Panc1 (cell line): ENCODE measurements around the gene MAPK8. TPM values are rescaled to one million over a fixed set of nuclear protein-coding genes. Genes with fewer than 3 reads are reported as not detected.

ENCODE experiments used
- ATAC-seq: fragments of 200-7000 bp; cut with Tn5 transposase; 2 replicates; pipeline ENCODE4 v1.9.1; 2020; ENCODE audit warnings: mild to moderate bottlenecking, moderate library complexity
- BruUV-seq: library from RNA; stranded (reverse); fragments of 400-500 nt; replicated peaks from 2 replicates; lab custom pipeline; 2021; lab: Mats Ljungman, UMichigan
- CTCF ChIA-PET: fragments of 300-600 bp; sonication (Branson Sonifier 250); formaldehyde crosslinking; loops from one replicate; lab custom pipeline; 2022; ENCODE audit warnings: antibody characterized with exemption; lab: Charles Lee
- POLR2A ChIA-PET: fragments of 300-600 bp; sonication (Branson Sonifier 250); formaldehyde crosslinking; loops from one replicate; lab custom pipeline; 2022; ENCODE audit warnings: antibody characterized with exemption; lab: Charles Lee
- DNase-seq: peaks from one replicate; pipeline ENCODE4 v3.0.0-alpha.2; 2010; ENCODE audit warnings: low read depth, low spot score
- H3K27ac ChIP-seq: 2 replicates; pipeline ENCODE4 v1.5.1; 2011; ENCODE audit warnings: mild to moderate bottlenecking, low read length, inconsistent platforms
- H3K27me3 ChIP-seq: fragments of 200-500 bp; sonication (Bioruptor generic); 2 replicates; pipeline ENCODE4 v1.6.0; 2014; ENCODE audit warnings: low read length, inconsistent platforms; ENCODE audit not compliant: control insufficient read depth, insufficient read depth
- H3K36me3 ChIP-seq: fragments of 200-500 bp; sonication (Bioruptor generic); 2 replicates; pipeline ENCODE4 v1.5.1; 2014; ENCODE audit warnings: inconsistent platforms, mild to moderate bottlenecking, low read length, moderate library complexity; ENCODE audit not compliant: control insufficient read depth, insufficient read depth
- H3K4me1 ChIP-seq: 2 replicates; pipeline ENCODE4 v1.5.1; 2011; ENCODE audit warnings: inconsistent platforms, mild to moderate bottlenecking, low read length, moderate library complexity; ENCODE audit not compliant: control insufficient read depth, insufficient read depth
- H3K4me3 ChIP-seq, 2 experiments: 2 replicates each; pipeline ENCODE4 v1.5.1; 2011 to 2012; ENCODE audit warnings: low read depth in 2 of 2, low read length in 2 of 2, mild to moderate bottlenecking in 2 of 2, inconsistent platforms in 1 of 2, moderate library complexity in 1 of 2
- H3K9me3 ChIP-seq: fragments of 200-500 bp; sonication (Bioruptor generic); 2 replicates; pipeline ENCODE4 v1.5.1; 2014; ENCODE audit warnings: low read depth, mild to moderate bottlenecking, inconsistent platforms, low read length, moderate library complexity; ENCODE audit not compliant: control insufficient read depth, insufficient read depth
- POLR2AphosphoS5 ChIP-seq: IDR thresholded peaks from 2 replicates; pipeline ENCODE4 v1.6.1; 2012; ENCODE audit warnings: mild to moderate bottlenecking, low read depth, low read length, moderate library complexity
- SIN3A ChIP-seq: IDR thresholded peaks from 2 replicates; pipeline ENCODE4 v1.6.1; 2012; ENCODE audit warnings: low read depth, mild to moderate bottlenecking, low read length, moderate library complexity, borderline replicate concordance; ENCODE audit not compliant: insufficient read depth
- TCF7L2 ChIP-seq: IDR thresholded peaks from 2 replicates; pipeline ENCODE4 v1.6.1; 2011; ENCODE audit warnings: mild to moderate bottlenecking, low read depth, low read length, inconsistent platforms
- in situ Hi-C: cut with HindIII; loops from 2 replicates; pipeline ENCODE4 v1.10.0; 2016; ENCODE audit warnings: low sequenced_read_pairs, low pct_unique_long_range_greater_than_20kb
- intact Hi-C: fragments of 100-400 bp; cut with micrococcal nuclease; formaldehyde crosslinking; loops from one replicate; pipeline ENCODE4 v1.10.0; 2022; ENCODE audit not compliant: unreplicated experiment
- total RNA-seq: library from RNA; stranded (reverse); gene quantifications from one replicate; pipeline ENCODE4 v1.2.1, GENCODE V29; 2021; ENCODE audit not compliant: unreplicated experiment
- TF ChIP-seq, protein P1 (sequence below), 2 experiments: IDR thresholded peaks; 2 replicates each; pipeline ENCODE4 v1.6.1; 2011 to 2012; ENCODE audit warnings: low read depth in 2 of 2, control low read depth in 1 of 2, low read length in 1 of 2, mild to moderate bottlenecking in 1 of 2, moderate library complexity in 1 of 2; ENCODE audit not compliant: insufficient read depth in 1 of 2
- TF ChIP-seq, protein P2 (sequence below): fragments of 450-650 bp; IDR thresholded peaks from 2 replicates; pipeline ENCODE4 v1.5.1; 2017; ENCODE audit warnings: mild to moderate bottlenecking

The MAPK8 gene
- total RNA-seq, 1 experiment from 2014 or later = 66.6 TPM

DNA sequence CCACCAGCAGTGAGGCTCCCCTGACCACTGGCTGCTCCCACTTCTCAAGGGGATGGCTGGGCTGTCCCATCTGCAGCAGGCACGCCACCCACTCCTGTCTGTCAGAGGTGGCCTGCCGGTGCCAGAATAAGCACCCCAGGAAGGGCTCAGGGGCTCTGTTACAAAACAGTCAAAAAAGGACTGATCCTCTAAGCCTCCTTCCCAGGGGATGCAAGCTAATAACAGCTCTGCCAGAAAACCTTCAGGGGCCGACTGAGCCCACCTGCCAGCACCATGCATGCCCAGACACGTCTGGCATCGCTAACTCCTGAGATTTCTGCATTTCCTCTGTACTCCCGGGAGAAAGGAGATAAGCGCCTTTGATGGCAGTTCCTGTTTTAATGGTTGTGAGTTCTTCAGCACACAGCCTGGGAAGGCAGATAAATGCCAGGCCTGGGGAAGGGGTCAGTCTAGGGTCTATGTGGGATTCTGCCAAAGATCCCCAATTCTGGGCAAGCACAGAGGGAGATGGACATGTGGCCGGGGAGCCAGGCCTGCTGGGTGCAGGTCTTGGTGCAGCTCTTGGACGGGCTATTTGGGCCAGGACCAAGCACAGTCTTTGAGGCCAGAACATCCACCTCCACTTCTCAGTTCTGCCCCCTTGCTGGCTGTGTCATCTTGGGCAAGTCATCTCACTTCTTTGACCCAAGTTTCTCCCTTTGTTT lies 170.0 kb downstream of the MAPK8 start:
- DNase-seq (no peak), ATAC-seq (no peak)
- no peaks in the 10 kb centered on the region for H3K4me1 ChIP-seq
- intact Hi-C loops (no loop called here), in situ Hi-C loops (no loop called here)
- no TSS peak for BruUV-seq
- CTCF ChIA-PET = no interaction called here
- no peak overlapping the region for H3K4me3 ChIP-seq
- peaks cover 7% of the 10 kb centered on the region; the same call in 1 of the 2 replicates for H3K27me3 ChIP-seq
- no peaks in the 10 kb centered on the region for H3K36me3 ChIP-seq
- no peak for TF ChIP-seq SIN3A
- TF ChIP-seq, protein P1, sequence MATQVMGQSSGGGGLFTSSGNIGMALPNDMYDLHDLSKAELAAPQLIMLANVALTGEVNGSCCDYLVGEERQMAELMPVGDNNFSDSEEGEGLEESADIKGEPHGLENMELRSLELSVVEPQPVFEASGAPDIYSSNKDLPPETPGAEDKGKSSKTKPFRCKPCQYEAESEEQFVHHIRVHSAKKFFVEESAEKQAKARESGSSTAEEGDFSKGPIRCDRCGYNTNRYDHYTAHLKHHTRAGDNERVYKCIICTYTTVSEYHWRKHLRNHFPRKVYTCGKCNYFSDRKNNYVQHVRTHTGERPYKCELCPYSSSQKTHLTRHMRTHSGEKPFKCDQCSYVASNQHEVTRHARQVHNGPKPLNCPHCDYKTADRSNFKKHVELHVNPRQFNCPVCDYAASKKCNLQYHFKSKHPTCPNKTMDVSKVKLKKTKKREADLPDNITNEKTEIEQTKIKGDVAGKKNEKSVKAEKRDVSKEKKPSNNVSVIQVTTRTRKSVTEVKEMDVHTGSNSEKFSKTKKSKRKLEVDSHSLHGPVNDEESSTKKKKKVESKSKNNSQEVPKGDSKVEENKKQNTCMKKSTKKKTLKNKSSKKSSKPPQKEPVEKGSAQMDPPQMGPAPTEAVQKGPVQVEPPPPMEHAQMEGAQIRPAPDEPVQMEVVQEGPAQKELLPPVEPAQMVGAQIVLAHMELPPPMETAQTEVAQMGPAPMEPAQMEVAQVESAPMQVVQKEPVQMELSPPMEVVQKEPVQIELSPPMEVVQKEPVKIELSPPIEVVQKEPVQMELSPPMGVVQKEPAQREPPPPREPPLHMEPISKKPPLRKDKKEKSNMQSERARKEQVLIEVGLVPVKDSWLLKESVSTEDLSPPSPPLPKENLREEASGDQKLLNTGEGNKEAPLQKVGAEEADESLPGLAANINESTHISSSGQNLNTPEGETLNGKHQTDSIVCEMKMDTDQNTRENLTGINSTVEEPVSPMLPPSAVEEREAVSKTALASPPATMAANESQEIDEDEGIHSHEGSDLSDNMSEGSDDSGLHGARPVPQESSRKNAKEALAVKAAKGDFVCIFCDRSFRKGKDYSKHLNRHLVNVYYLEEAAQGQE (IDR thresholded peaks at IDR 0.05; ENCODE audit: insufficient read depth in 1 of 2, low read depth in 2 of 2, low read length in 1 of 2) = no peak
- TF ChIP-seq TCF7L2 = no peak
- TF ChIP-seq, protein P2, sequence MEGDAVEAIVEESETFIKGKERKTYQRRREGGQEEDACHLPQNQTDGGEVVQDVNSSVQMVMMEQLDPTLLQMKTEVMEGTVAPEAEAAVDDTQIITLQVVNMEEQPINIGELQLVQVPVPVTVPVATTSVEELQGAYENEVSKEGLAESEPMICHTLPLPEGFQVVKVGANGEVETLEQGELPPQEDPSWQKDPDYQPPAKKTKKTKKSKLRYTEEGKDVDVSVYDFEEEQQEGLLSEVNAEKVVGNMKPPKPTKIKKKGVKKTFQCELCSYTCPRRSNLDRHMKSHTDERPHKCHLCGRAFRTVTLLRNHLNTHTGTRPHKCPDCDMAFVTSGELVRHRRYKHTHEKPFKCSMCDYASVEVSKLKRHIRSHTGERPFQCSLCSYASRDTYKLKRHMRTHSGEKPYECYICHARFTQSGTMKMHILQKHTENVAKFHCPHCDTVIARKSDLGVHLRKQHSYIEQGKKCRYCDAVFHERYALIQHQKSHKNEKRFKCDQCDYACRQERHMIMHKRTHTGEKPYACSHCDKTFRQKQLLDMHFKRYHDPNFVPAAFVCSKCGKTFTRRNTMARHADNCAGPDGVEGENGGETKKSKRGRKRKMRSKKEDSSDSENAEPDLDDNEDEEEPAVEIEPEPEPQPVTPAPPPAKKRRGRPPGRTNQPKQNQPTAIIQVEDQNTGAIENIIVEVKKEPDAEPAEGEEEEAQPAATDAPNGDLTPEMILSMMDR = no peak
- no peak for TF ChIP-seq POLR2AphosphoS5
- H3K27ac ChIP-seq = no peak overlapping the region
- POLR2A ChIA-PET = no interaction called here
- H3K9me3 ChIP-seq = no peaks in the 10 kb centered on the region

DNA sequence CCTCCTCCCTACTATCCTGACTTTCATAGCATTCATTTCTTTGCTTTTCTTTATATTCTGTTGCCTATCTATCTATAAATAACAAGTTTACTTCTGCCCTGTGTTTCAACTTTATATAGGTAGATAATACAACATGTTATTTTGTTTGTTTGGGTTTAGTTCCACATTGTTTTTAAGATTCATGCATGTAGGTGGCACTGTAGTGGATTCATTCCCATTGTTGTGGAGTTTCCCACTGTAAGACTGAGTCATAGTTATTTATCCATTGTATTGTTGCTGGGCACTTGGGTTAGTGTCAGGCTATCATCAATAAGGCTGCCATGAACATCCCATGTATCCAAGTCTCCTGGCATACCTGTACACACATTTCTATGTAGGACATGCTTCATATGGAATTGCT lies 170.7 kb downstream of the MAPK8 start:
- CTCF ChIA-PET = no interaction called here
- DNase-seq (no peak), ATAC-seq (no peak)
- POLR2A ChIA-PET = no interaction called here
- BruUV-seq = no TSS peak
- in situ Hi-C loops = no loop called here
- intact Hi-C loops = no loop called here
- peaks cover 7% of the 10 kb centered on the region; the same call in 1 of the 2 replicates for H3K27me3 ChIP-seq
- H3K27ac ChIP-seq = no peak overlapping the region
- H3K4me3 ChIP-seq = no peak overlapping the region
- no peaks in the 10 kb centered on the region for H3K4me1 ChIP-seq
- no peaks in the 10 kb centered on the region for H3K9me3 ChIP-seq
- TF ChIP-seq TCF7L2 = no peak
- no peak for TF ChIP-seq SIN3A
- TF ChIP-seq POLR2AphosphoS5 = no peak
- TF ChIP-seq, protein P1 (IDR thresholded peaks at IDR 0.05; ENCODE audit: insufficient read depth in 1 of 2, low read depth in 2 of 2, low read length in 1 of 2) = no peak
- TF ChIP-seq, protein P2 = no peak
- H3K36me3 ChIP-seq = no peaks in the 10 kb centered on the region
